Neural cell (in vitro differentiated cells): Measurements from ENCODE around the gene QRICH1.

ENCODE experiments used
- CTCF ChIP-seq: fragments of 450-650 bp; IDR thresholded peaks from 2 replicates; pipeline ENCODE4 v1.5.1; 2014; ENCODE audit warnings: antibody characterized with exemption, mild to moderate bottlenecking, moderate library complexity; ENCODE audit not compliant: poor library complexity, severe bottlenecking
- EP300 ChIP-seq: fragments of 450-650 bp; conservative IDR thresholded peaks from 2 replicates; pipeline ENCODE4 v1.6.1; 2014; ENCODE audit warnings: antibody characterized with exemption, mild to moderate bottlenecking, moderate library complexity; ENCODE audit not compliant: poor library complexity, severe bottlenecking
- MXI1 ChIP-seq: fragments of 450-650 bp; conservative IDR thresholded peaks from 2 replicates; pipeline ENCODE4 v1.6.1; 2014; ENCODE audit warnings: antibody characterized with exemption, mild to moderate bottlenecking; ENCODE audit not compliant: poor library complexity, severe bottlenecking

- no peak for TF ChIP-seq CTCF
- no peak for TF ChIP-seq MXI1
- no peak for TF ChIP-seq EP300
Measured at GRCh38 chr3:49104052-49104426, 10.2 kb upstream of the QRICH1 start.
